NCI-H774 (cell line): ENCODE measurements around the gene COMMD7.
"Not testable (repeated sequence)": the region's sequence is repeated elsewhere in the genome, so short reads cannot be mapped to it uniquely, and the experiment has no call there.

Source experiments
- DNase-seq: peaks from one replicate; lab custom pipeline; 2025; lab: John Stamatoyannopoulos, UW

COMMD7 gene

DNA sequence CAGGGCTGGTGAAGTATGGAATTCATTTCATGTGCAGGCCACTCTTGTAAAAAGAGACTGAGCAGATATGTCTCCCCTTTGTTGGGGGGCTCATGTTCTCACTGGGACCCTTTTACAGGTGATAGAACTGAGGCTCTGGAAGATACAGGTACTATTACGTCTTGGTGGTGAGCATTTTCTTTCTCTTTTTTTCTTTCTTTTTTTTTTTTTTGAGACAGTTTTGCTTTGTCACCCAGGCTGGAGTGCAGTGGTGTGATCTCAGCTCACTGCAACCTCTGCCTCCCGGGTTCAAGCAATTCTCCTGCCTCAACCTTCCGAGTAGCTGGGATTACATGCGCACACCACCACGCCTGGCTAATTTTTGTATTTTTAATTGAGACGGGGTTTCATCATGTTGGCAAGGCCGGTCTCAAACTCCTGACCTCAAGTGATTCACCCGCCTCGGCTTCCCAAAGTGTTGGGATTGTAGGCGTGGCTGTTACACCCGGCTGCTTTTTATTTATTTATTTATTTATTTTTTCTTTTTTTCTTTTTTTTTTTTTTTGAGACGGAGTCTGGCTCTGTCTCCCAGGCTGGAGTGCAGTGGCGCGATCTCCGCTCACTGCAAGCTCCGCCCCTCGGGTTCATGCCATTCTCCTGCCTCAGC lies 22.1 kb upstream of the COMMD7 start:
- DNase-seq: not testable (repeated sequence)

DNA sequence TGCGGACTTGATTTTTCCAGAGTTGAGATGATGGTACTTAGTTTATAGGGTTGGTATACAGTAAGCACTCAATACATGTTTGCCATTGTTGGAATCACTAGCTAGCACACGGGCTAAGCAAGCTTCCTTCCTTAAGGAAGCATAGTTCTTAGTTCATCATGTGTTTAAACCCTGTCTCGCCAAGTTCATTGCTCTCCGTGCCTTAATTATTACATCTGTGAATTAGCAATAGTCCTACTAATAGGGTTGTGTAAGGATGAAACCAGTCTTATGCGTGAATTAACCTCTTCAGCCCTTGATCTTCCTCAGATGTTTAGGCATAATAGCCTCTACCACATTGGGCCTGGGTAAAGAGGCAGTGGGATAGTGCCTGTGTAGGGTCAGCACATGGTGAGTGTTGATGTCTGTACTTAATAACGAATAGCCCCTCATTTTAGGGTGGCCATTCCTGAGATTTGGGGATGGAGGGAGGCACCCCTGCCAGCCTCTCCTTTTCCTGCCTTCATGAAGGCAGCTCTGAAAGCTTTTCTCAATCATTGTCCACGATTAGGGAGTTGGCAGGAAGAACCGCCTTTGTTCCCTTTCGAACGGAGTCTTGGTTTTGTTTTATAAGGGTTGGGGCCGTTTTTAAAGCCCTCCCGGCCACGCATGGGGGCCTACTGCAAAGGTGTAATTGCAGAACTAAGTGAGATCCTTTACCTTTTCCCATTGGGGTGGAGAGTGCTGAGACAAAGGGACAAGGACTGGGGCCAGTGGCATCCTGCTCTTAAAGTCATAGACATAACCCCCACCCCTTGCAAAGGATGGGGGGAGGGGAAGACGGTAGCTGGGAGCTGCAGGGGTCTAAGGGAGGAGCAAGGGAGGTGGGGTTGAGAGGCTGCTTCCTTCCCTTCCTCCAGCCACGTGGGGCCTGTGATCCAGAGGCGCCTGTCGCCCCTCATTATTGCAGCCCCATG lies 21.0 kb upstream of the COMMD7 start:
- no peak for DNase-seq

- peak; percentile 13 for DNase-seq
Observed at GRCh38 chr20:32763202-32764004, 20.1 kb upstream of the COMMD7 start.

- no peak for DNase-seq
Observed at GRCh38 chr20:32762754-32763201, 19.5 kb upstream of the COMMD7 start.

- DNase-seq: peak; percentile 83
Observed at GRCh38 chr20:32761831-32762753, 18.8 kb upstream of the COMMD7 start, which contains the start of gene DNMT3B. DNMT3B (plus strand) TSS chr20:32762385; CDS start chr20:32780324, 17,939 bp downstream.

- no peak for DNase-seq
Observed at GRCh38 chr20:32761417-32761830, 18.2 kb upstream of the COMMD7 start.

GRCh38 chr20:32756156-32756555 lies 12.9 kb upstream of the COMMD7 start:
- no peak for DNase-seq

DNA sequence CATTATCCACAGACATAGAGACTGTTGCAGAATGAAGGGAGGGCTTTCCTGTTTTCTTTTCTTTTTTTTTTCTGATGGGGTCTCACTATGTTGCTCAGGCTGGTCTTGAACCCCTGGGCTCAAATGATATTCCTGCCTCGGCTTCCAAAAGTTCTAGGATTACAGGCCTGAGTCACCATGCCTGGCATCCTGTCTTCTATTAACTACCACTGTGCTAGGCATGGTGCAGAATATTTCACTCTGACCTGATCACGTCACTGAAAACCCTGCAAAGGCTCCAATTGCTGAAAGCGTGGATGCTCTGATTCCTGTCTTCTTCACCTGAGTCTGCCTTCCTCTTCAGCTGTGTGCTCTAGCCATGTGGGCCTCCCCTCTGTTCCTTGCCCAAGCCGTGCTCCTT lies 10.5 kb upstream of the COMMD7 start:
- no peak for DNase-seq

GRCh38 chr20:32752458-32753250 lies 9.4 kb upstream of the COMMD7 start:
- no peak for DNase-seq

DNA sequence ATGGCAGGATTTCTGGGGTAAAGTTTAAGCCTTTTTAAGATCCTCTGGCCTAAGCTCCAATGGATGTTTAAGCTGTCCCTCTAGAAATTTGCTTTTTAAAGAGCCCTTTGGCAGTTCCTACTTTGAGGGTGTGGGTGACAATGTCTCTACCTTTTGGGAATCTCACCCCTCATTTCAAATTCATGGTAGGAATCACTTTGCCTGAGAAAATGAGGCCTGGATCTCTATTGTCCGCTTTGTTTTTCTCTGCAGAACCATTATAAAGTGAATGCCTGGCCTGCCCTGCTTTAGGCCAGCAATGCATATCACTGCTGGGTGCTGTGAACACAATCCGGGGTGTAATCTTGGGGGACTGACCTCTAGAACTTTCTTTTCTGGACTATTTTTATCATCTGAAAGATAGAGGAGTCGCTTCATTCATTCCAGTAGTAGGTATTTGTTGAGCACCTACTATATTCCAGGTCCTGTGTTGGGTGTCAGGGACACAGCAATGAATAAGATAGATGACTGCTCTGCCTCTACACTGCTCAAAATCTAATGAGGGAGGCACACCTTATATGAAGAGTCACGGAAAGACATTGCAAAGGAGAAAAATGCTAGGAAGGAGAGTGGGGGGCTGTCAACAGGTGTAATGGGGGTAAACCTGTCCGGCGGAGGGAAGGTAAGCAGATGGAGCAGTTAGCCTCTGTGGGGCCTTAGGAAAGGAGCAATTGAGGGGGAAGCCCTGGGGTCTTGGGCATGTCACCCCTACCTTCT lies 8.6 kb upstream of the COMMD7 start:
- no peak for DNase-seq

- no peak for DNase-seq
Observed at GRCh38 chr20:32751293-32751692, 8.0 kb upstream of the COMMD7 start.

DNA sequence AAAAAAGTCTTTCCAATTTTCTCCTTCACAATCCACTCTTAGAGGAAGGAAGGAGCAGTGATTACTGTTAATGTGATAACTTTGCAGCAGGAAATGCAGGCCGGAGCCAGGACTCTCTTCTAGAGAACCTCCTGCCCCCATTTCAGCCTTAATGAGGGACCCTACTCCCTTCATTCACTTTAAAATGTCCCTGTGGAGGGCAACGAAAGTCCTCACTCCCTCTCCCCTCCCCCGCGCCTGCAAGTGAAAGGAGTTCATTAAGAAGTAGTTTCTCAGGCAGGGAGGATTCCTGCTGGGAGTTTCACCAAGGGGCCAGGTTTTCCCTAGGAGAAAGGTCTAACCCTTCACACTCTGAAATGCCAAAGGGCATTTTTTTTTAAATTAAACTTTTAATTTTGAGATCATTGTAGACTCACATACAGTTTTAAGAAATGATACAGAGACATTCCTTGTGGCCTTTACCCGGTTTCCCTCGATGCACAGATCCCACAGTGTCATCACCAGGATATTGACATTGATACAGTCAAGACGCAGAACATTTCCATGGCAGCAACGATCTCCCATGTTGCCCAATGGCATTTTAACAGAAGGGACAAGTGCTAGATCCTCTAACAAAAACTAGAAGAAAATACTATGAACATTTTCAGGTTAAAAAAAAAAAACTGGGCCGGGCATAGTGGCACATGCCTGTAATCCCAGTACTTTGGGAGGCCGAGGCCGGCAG lies 6.8 kb upstream of the COMMD7 start:
- no peak for DNase-seq

DNA sequence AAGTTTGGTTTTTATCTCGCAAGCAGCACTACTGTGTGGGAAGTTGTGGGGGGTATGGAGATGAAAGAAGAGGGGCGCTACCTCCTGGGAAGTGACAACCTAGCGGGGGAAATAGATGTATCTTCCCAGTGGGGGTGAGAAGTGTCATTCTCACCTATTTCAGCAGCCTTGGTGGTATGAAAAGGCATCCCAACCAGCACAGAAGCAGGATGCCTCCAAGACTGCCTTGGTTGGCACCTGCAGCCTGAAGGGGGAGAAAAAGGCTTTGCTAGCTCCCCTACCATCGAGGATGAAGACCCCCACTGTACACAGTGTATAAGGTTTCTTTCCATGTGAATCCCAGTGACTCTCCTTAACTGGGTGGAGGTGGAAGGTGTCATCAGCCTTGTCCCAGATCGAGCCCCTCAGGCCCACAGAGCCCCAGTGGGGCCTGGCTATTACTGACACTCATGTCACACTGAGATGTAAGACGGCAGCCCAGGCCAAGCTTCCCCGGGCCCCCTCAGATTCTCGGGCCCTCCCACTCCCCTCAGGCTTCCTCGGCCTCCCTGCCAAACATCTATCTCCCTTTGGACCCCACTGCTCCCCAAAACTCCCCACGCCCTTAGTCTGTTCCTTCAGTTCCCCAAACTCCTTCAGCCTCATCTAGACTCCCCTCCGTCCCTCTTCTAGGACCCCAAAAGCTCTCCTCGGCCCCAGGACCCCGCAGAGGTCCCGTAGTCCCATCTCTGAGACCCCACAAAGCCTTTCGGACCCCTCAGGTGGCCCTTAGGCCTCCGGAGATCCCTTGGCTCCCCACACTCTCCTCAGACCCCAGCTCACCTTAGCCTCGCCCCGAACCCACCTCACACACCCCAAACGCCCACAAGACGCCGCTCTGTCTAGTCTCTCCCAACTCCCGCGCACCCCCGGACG lies 688 bp downstream of the COMMD7 start:
- DNase-seq: no peak

- no peak for DNase-seq
Observed at GRCh38 chr20:32741151-32741550, 2.1 kb downstream of the COMMD7 start.

DNA sequence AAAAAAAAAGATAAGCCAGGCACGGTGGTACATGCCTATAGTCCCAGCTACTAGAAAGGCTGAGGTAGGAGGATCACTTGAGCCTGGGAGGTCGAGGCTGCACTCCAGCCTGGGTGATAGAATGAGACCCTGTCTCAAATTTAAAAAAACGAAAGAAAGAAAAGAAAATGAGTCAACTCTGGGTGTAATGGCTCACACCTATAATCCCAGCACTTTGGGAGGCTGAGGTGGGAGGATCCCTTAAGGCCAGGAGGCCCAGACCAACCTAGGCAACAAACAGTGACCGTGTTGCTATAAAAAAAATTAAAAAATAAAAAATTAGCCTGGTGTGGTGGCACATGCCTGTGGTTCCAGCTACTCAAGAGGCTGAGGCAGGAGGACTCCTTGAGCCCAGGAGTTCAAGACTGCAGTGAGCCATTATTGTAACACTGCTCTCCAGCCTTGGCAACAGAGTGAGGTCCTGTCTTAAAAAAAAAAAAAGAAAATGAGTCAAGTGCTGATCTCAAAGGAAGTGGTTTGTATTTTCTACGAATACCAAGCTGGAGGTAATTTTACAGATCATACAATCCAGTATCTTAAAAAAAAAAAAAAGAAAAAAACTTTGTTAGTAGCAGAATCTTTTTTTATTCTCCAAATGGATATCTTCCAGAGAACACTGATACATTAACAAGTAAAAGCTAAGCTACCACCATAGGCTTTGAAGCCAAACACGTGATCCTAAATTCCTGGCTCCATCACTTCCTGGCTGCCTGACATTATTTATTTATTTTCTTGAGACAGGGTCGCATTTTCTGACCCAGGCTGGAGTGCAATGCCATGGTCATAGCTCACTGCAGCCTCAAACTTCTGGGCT lies 5.7 kb downstream of the COMMD7 start:
- no peak for DNase-seq

DNA sequence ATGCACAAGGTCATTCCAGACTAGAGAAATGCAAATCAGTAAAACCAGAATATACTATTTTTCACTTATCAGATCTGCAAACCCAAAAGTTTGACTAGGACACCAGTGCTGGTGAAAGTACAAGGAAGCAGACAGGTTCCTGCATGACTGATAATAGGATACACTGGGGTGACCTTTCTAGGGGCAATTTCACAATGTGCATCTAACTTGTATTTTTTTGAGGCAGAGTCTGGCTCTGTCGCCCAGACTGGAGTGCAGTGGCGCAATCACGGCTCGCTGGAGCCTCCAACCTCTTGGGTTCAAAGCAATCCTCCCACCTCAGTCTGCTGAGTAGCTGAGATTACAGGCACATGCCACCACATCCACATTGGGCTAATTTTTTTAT lies 11.4 kb downstream of the COMMD7 start:
- DNase-seq: no peak

DNA sequence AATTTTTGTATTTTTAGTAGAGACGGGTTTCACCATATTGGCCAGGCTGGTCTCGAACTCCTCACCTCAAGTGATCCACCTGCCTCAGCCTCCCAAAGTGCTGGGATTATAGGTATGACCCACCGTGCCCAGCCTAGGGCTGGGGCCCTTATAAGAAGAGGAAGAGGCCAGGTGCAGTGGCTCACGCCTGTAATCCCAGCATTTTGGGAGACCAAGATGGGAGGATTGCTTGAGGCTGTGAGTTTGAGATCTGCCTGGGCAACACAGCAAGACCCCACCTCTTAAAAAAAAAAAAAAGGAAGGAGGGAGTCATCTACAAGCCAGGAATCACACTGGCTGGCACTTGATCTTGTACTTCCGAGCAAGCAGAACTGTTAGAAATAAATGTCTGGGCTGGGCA lies 13.9 kb downstream of the COMMD7 start:
- DNase-seq: not testable (repeated sequence)
